Myocyte (in vitro differentiated cells): ENCODE data around the gene PTPRN2. TPM values are rescaled to one million over a fixed set of nuclear protein-coding genes. Genes with fewer than 3 reads are reported as not detected.
"Not testable (repeated sequence)": the region's sequence is repeated elsewhere in the genome, so short reads cannot be mapped to it uniquely, and the experiment has no call there.

Source experiments
- DNase-seq: peaks from one replicate; pipeline ENCODE4 v3.0.0-alpha.2; 2012; ENCODE audit warnings: low read depth
- total RNA-seq: library from RNA; depleted of rRNA; stranded (reverse); fragments of >200 nt; gene quantifications from 2 replicates; pipeline ENCODE4 v1.2.3, GENCODE V29; 2014

Gene PTPRN2
- total RNA-seq, 1 donor from 2014 or later, result 0.24 TPM

DNA sequence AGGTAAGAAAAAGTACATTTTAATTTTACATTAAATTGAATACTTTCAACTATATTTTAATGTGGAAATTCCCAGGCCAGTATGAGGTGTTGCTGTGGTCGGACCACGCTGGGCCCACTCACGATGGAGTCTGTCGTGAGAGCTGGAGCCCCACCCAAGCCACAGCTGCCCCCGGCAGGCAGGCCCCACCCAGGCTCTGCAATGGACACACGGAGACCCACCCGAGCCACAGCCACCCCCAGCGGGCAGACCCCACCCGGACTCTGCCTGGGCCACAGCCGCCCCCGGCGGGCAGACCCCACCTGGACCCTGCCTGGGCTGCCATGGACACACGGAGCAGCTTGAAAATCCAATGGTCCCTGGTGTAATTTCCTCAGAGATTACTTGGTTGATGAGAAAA lies 141.3 kb downstream of the PTPRN2 start:
- DNase-seq, result no peak

DNA sequence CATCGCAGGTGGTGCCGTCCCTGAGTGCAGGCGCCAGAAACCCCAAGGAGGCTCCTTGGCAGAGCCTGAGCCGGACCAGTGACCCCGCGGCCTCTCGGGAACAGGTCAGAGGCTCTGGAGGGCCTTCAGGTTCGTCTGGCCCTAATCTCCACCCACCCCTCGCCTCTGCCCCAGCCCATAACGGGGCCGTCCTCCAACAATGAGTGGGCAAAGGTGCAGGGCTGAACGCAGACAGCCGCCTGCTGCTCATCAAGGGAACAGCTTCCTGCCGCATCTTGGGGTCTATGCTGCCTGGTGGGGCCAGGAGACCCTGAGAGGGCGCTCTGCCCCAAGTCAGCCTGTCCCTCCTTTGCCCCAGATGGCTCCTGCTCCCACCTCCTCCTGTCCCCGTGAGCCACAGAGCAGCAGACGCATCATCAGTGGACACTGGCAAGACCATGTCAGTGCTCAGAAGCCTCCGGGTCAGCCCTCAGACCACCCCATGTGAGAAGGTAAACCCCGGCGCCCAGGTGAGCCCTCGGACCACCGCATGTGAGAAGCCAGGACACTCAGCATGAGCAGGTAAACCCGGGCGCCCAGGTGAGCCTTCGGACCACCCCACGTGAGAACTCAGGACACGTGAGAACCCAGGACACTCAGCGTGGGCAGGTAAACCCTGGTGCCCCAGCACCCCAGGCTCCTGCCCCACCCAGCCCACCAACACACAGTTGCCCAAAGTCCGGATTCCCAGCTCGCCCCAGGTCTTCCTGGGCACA lies 142.0 kb downstream of the PTPRN2 start:
- no peak for DNase-seq

DNA sequence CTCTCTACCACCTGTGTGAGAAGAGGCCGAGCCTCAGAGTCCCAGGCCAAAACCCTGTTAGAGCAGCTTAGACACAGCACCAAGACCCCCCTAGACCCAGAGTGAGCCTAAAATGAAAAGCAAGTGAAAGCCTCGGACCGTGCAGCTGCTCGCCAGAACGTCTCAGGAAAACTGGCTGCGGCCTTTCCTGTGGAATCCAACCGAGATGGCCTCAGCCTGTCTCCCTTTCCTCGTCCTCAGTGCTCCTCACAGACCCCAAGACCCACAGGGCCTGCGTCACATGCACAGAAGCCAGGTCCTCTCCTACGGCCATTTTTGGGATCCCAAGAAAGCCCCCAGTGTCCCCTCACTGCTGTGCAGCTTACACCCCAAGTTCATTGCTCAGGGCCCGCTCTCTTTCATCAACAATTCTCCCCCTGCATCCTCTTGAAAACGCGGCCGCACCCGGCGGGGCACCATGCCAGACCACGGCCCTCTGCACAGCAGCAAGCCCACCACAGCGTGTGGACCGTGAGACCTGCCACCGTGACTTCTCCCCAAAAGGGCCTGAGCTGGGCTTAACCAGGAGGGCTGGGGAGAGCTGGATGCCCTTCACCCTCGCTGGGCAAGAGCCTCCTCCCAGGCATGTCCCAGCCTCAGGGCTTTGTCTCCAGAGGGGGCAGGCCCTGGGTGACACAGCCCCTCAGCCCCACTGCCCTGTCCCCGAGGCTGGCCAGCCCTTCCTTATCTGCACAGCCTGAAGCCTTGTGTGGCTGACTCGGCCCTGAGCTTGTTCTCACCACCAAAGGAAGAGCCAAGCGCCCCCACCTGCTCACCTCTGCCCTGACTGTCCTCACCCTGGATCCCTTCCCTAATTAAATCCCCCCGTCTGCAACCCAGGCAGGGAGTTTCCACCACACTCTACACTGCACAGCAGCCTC lies 142.9 kb downstream of the PTPRN2 start:
- DNase-seq, result no peak

DNA sequence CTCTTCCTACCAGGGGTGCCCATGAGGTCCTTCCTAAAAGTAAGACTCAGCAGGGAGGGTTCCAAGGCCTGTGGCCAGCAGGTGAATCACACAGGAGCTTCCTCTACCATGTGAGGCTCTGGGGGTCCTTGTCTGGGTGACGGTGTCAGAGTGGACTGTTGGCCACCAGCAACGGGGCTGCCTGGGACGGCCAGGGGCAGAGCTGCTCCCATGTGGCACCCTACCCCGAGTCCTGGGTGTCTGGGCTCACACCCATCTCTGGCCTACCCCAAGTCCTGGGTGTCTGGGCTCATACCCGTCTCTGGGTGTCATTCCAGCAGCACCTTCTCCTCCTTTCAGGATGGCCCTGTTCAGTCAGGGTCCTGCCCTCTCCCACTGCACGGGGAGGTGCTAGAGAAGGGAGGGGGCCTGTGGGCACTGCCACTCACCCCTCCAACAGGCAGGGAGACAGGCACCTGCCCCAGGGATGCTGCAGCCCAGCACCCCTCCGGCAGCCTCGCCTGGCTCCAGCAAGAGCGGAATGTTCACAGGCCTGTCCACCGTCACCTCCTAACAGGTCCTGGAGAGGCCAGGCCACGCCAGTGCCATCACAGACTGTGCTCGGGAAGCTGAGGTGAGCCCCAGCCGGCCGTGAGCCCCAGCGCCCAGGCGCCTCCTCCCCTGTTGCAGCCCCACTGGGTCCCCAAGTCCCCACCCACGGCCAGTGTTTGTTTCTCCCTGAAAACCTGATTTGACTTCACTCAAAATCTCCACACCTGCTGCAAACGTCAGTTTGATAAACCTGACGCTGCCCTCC lies 143.7 kb downstream of the PTPRN2 start:
- DNase-seq, result no peak

DNA sequence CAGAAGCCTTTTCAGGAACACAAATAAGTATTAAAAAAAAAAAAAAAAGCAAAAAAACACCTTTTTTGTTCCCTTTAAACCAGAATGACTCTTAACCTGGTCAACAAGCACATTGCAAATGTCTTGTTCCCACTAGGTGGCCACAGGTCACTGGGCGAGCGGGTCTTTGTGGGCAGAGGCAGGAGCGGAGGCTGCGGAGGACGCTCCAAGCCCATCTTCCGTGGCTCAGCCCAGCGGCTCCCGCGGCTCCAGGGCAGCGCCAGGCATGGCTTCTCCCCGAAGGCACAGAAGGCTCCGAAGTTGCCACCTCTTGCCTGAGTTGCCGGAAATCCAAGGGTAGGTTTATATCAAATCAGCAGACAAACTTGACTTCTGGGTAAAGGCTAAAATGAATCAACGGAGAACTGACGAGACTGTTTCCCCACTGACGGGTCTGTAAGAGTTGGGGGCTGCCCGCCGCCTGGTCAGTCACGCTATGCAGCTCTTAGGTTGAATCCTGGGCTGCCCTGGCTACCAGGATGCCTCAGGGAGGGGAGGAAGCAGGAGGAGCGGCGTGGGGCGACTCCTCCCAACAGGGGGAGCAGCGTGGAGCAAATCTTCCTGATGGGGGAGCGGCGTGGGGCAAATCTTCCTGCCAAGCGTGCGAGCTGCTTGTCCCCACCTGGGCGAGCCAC lies 144.5 kb downstream of the PTPRN2 start:
- no peak for DNase-seq

DNA sequence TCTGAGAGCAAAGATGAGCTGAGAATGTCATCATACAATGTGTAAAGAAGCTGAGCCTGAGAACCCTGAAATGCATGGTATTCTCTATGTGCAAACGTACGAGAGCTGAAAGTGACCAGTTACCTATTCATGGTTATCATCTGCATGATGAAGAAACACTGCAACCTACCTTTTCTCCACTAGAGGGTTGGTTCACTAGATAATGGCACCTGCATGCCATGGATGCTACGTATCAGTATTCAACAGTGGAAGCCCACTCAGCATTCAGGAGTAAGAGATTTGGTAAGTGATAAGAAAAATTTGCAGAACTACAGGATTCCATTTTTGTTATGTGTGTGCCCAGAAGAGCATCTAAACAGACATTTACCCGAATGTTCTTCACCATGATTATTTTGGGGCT lies 145.4 kb downstream of the PTPRN2 start:
- DNase-seq, result no peak

DNA sequence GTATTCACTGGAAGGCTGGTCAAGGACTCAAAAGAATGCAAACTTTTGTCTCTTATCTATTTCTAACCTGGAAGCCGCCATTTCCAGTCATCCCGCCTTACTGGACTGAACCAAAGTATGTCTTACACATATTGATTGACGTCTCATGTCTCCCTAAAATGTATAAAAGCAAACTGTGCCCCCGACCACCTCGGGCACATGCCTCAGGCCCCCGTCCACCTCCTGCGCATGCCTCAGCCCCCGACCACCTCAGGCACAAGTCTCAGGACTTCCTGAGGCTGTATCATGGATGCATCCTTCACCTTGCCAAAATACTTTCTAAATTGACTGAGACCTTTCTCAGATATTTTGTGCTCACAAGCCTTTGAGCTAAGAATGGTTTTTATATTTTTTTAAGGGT lies 148.6 kb downstream of the PTPRN2 start:
- no peak for DNase-seq

DNA sequence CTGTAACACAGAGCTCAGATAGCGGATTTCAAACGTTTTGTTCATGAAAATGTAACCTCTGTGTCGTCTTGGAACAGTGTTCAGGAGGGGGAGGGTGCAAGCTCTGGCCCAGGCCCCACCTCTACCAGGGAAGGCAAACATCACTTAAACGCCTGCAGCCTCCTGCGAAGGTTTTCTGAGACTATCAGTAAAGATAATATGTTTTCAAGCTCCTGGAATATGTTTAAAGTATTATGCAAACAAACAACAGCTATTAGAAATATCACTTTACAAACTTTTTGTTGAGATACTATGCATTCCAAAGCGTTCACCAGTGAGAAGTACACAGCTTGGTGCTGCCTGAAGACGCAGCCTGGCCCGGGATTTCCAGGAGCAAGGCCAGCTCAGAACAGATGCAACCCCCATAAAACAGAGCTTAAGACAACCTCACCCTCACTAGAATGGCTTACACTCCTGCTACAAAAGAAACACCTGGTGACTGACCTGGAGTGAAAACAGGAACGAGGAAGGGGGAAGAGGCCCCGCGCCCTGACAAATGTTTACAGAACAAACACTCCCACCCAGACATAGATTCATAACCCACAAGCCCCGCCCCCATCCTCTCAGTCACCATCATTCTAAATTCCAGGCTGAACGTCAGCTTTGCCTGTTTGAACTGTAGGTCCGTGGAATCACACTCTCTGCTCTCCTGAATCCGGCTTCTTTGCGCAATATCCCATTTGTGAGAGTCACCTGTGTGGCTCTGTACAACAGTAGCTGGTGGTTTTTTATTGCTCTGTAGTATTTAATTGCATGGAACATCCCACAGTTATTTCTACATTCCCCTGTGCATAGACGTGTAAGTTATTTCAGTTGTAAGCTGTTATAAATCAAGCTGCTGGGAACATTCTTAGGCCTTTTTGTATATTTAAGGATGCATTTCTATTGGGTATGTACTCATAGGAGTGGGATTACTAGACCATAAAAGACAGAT lies 155.0 kb downstream of the PTPRN2 start:
- no peak for DNase-seq

DNA sequence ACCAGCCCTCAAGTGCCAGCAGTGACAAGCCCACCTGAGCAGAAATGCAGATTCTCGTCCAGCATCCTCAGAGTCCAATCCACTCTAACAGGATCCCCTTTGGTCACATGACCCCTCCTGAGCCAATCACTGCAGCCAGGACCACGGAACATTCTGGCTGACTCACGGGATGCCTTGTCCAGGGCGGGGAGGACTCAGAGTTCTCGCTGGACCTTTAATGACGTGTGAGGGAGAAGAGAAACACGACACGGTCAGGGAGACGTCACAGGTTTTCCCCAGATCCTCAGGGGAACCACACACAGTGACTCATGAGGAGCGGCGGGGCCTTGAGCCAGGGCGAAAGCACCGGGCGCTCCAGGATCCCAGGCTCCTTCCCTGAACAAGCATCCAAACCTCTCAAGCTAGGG lies 155.7 kb downstream of the PTPRN2 start:
- peak; percentile 70 for DNase-seq

DNA sequence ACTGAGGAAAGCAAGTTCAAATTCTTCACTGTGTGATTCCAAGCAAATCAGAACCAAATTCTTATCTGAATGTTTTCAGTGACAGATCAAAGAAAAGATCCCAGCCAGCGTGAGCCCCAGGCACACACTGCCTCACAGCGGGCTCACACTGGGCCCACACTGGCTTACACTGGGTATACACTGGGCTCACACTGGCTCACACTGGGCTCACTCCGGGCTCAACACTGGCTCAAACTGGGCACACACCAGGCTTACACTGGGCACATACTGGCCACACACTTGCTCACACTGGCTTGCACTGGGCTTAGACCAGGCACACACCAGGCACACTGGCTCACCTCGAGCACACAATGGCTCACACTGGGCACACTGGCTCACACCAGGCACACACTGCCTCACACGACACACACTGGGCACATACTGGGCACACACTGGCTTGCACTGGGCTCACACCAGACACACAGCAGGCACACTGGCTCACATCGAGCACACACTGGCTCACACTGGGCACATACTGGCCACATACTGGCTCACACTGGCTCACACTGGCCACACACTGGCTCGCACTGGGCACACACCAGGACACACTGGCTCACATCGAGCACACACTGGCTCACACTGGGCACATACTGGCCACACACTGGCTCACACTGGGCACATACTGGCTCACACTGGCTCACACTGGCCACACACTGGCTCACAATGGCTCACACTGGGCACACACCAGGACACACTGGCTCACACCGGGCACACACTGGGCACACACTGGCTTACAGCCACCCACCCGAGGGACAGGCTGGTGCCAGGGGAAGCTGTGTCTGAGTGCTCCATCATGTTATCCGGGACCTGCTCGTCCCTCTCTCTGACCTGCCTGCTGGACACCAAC lies 156.3 kb downstream of the PTPRN2 start:
- no peak for DNase-seq

DNA sequence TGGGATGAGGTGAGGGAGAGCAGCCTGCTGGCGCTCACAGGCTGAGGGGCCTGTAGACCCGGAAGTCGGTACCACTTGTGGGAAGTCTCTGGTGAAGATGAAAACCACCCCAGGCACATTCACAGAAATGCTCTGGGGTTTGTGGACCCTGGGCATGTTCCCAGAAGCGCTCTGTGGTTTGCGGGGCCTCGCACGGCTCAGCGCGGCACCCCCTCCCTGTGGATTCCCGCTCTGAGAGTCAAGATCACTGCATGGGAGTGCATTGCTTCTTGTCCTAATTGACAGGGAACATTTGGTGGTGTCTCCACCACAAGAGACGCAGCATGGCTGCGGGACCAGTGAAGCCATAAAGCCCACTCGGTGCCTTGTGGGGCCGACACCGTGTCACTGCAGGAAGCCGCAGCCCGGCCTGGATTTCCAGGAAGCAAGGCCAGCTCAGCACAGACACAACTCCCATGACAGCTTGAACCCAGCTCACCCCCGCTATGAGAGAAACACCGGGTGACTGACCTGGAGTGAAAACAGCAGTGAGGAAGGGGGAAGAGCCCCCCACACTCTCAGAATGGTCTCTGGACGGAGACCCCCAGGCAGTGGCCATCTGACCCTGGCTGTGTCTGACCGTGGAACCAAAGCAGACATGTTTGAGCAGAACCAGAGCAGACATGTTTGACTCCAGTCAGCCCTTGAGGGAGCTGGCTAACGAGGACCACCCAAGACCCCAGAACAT lies 157.2 kb downstream of the PTPRN2 start:
- no peak for DNase-seq

DNA sequence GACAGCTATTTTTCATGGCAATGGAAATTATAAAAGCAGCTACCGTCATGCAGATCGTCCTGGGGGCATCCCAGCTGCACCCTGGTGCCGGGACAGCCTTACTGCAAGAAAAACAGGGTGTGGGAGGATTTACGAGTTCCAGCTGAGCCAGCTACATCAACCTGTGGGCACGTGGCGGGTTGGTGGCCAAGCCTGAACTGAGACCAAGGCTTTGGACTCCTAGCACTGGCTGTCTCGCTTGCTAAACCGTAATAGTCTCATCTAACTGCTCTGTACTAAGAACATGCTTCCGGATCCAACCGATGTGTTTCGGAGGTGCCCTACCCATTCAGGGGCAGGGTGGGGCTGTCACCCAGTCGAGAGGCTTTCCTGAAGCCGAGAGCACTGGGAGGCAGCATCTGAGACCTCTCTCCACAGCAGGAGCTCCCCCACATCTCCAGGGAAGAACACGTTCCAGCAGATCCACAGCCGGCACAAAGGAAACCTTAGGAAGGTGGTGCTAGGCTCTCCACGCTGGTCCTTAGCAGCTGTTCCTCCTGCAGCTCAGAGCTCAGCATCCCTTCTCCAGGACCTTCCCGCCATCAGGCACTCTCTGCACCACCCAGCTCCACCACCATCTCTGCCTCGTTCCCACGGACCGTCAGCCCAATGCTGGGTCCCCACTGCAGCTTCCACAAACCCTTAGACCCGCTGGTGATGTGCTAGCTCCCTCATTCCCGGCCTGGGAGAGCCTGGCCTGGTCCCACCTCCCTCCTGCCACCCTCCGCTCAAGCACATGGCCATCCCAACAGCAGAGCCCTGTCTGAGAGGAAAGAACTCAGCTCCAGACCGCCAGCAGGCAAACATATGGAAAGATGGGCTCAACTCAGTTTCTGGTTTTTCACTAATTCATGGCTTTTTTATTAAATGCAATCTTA lies 158.5 kb downstream of the PTPRN2 start:
- no peak for DNase-seq

DNA sequence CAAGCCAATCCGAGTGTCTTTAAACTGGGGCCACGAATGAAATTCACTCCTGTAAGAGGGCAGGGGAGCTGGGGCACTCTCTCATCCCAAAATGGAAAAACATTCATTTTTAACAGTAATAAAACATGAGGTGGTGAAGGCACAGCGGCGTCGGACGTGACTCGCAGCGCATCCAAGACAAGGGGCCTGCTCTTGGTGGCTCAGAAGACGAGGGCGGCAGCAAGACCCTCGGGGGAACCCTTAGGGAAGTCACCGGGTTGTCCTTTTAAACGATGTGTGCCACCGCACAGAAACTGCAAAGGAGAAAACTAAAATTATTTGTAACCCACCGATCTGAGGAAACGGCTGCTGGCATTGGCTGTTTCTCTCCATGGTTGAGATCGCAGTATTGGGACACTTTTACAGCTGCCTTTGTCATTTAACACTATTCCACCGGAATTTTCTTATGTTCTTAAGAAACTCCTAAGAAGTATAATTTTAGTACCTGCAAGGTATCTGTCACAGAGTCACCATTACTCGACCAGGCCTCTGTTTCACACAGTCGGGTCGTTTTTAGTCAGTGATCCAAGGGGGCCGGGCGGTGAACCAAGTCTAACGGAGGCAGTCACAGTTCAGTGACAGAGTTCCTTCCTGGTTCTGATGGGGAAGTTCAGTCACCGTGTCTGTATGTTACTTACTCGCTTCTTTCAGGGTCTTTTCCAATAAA lies 159.3 kb downstream of the PTPRN2 start:
- DNase-seq, result no peak

DNA sequence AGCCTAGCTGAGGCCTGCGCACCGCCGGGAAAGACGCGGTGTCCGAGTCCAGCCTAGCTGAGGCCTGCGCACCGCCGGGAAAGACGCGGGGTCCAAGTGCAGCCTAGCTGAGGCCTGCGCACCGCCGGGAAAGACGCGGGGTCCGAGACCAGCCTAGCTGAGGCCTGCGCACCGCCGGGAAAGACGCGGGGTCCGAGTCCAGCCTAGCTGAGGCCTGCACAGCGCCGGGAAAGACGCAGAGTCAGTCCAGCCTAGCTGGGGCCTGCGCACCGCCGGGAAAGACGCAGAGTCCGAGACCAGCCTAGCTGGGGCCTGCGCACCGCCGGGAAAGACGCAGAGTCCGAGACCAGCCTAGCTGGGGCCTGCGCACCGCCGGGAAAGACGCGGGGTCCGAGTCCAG lies 161.9 kb downstream of the PTPRN2 start:
- not testable (repeated sequence) for DNase-seq

DNA sequence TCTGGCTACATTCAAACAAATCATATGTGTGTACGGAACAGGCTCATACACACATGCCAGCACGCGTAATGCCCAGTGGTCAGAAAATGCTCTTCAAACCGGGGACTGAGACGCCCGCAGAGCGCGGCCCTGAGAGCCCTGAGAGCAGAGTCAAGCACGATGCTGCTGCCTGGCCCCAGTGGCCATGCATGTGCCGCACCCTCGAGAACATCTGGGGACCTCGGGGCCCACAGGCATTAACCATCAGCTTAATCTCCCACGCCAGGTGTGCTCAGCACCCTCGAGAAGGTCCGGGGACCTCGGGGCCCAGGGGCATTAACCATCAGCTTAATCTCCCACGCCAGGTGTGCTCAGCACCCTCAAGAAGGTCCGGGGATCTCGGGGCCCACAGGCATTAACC lies 163.1 kb downstream of the PTPRN2 start:
- DNase-seq, result no peak

DNA sequence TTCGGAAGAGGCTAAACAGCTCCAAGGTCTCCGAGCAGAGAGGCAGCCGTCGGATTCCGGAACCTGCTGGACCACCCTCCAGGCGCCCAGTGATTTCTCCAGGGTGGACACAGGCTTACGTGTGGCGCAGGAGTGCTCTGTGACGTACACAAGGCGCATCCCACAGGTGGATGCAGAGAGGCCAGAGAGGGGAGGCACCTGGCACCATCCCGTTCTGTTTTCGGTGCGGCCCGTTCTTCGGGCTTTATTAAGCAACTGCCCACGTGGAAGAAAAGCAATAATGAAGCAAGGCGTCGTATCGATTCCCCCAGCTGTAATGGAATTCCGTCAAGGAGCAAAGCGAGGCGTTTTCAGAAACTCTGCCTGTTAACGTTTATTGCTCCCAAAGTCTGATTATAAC lies 163.6 kb downstream of the PTPRN2 start:
- no peak for DNase-seq
